ENCODE results near the gene CLRN2. TPM values are rescaled to one million over a fixed set of nuclear protein-coding genes. Genes with fewer than 3 reads are reported as not detected.

Gene CLRN2
- total and polyA plus RNA-seq, 2 donors from 2014 or later, result not detected

DNA sequence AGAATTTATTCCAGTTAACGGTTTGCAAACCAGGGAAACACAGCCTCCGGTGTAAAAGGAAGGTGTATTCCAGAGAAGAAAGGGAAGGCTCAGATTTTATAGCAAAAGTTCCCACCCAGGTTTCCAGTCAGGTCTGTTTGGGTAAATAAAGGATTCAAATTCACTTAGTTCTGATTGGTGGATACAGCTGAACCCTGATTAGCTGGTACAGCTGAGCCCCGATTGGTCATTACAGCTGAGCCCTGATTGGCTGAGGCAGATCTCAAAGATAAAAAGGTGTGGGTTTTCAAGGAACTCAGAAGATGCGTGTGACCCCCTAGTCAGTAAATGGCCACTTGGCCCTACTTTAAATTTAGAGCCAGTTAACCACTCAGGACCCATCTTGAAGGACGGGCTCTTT is 6.6 kb downstream of the CLRN2 start:
- intact Hi-C loops (cut with DNase I), result no loop called here
- no peak overlapping the region for H3K27ac ChIP-seq (ENCODE audit: low read depth in 2 of 2, low read length in 2 of 2)
- H3K27me3 ChIP-seq (ENCODE audit: control insufficient read depth, insufficient read depth, low read length), result no peaks in the 10 kb centered on the region
- TF ChIP-seq, protein P1, sequence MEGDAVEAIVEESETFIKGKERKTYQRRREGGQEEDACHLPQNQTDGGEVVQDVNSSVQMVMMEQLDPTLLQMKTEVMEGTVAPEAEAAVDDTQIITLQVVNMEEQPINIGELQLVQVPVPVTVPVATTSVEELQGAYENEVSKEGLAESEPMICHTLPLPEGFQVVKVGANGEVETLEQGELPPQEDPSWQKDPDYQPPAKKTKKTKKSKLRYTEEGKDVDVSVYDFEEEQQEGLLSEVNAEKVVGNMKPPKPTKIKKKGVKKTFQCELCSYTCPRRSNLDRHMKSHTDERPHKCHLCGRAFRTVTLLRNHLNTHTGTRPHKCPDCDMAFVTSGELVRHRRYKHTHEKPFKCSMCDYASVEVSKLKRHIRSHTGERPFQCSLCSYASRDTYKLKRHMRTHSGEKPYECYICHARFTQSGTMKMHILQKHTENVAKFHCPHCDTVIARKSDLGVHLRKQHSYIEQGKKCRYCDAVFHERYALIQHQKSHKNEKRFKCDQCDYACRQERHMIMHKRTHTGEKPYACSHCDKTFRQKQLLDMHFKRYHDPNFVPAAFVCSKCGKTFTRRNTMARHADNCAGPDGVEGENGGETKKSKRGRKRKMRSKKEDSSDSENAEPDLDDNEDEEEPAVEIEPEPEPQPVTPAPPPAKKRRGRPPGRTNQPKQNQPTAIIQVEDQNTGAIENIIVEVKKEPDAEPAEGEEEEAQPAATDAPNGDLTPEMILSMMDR (IDR thresholded peaks at IDR 0.05; ENCODE audit: borderline replicate concordance, extremely low read depth, insufficient read depth), result no peak
- DNase-seq, result no peak
- H3K9ac ChIP-seq (ENCODE audit: low read length in 3 of 3), result no peak overlapping the region
- no peaks in the 10 kb centered on the region for H3K9me3 ChIP-seq (ENCODE audit: control insufficient read depth in 2 of 3, insufficient read depth in 1 of 3, low read length in 3 of 3)
- no peak overlapping the region for H3K4me3 ChIP-seq (ENCODE audit: low read length in 3 of 3)
- no peak for FAIRE-seq
- H3K4me1 ChIP-seq (ENCODE audit: control insufficient read depth in 2 of 3, insufficient read depth in 2 of 3, low read depth in 1 of 3, low read length in 3 of 3), result no peaks in the 10 kb centered on the region
- no peaks in the 10 kb centered on the region for H3K36me3 ChIP-seq (ENCODE audit: control insufficient read depth in 2 of 3, insufficient read depth in 3 of 3, low read length in 3 of 3)

DNA sequence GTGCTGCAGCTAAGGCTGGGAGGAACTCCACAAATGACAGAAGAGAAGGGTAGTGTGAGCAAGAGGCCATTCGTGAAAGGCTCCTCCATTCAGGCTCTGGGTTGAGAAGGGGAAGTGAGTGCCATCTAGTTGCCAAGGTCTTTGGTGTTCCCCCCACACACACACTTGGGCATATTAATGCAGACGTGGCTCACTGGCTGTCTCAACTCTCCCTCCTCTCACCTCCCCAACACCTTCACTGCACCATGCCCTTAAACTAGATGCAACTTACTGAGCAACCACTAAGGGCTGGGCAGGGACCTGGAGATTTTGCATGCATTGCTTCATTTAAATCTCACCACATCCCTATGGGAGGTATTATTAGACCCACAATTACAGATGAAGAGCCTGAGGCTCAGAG is 8.7 kb downstream of the CLRN2 start:
- Histone ChIP-seq H3K9ac (ENCODE audit: low read length in 3 of 3) (no peak overlapping the region), H3K27ac (ENCODE audit: low read depth in 2 of 2, low read length in 2 of 2) (no peak overlapping the region), H3K36me3 (ENCODE audit: control insufficient read depth in 2 of 3, insufficient read depth in 3 of 3, low read length in 3 of 3) (no peaks in the 10 kb centered on the region), H3K9me3 (ENCODE audit: control insufficient read depth in 2 of 3, insufficient read depth in 1 of 3, low read length in 3 of 3) (no peaks in the 10 kb centered on the region), H3K27me3 (ENCODE audit: control insufficient read depth, insufficient read depth, low read length) (no peaks in the 10 kb centered on the region), H3K4me1 (ENCODE audit: control insufficient read depth in 2 of 3, insufficient read depth in 2 of 3, low read depth in 1 of 3, low read length in 3 of 3) (no peaks in the 10 kb centered on the region), H3K4me3 (ENCODE audit: low read length in 3 of 3) (no peak overlapping the region)
- intact Hi-C loops (cut with DNase I), result no loop called here
- FAIRE-seq (no peak), DNase-seq (no peak)
- TF ChIP-seq, protein P1 (IDR thresholded peaks at IDR 0.05; ENCODE audit: borderline replicate concordance, extremely low read depth, insufficient read depth), result no peak

DNA sequence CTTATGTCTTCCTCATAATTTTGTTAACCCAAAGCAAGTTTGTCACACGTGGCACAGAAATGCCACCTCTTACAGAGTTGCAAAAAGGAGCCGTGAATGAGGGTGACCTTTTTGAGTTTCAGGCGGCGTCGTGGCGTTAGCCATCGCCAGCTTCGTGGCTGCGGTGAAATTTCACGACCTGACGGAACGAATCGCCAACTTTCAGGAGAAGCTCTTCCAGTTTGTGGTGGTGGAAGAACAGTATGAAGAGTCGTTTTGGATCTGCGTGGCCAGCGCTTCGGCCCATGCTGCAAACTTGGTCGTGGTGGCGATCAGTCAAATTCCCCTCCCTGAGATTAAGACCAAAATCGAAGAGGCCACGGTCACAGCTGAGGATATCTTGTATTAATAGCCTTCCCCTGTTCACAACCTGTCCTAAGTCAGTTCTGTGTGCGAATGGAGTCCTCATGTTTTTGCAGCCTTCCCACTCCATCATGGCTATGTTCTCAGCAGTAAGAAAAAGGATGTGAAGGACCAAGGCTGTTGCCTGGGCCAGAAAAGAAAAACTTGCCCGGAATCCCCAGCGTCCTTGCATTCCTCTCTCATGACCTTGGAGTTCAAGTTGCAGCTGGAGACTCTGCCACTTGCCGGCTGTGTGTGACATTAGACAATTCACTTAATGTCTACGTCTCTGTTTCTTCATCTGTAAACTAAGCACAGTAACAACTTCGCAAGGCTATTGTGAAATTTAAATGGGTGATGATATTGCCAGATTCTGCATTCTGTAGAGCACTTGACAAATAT is 11.9 kb downstream of the CLRN2 start:
- TF ChIP-seq, protein P1 (IDR thresholded peaks at IDR 0.05; ENCODE audit: borderline replicate concordance, extremely low read depth, insufficient read depth), result no peak
- intact Hi-C loops (cut with DNase I), result no loop called here
- H3K36me3 ChIP-seq (ENCODE audit: control insufficient read depth in 2 of 3, insufficient read depth in 3 of 3, low read length in 3 of 3), result no peaks in the 10 kb centered on the region
- H3K9ac ChIP-seq (ENCODE audit: low read length in 3 of 3), result no peak overlapping the region
- no peaks in the 10 kb centered on the region for H3K27me3 ChIP-seq (ENCODE audit: control insufficient read depth, insufficient read depth, low read length)
- FAIRE-seq (no peak), DNase-seq (peak in 3 of 5 donors; percentile 44 to 62 (median 46))
- no peaks in the 10 kb centered on the region for H3K4me1 ChIP-seq (ENCODE audit: control insufficient read depth in 2 of 3, insufficient read depth in 2 of 3, low read depth in 1 of 3, low read length in 3 of 3)
- H3K27ac ChIP-seq (ENCODE audit: low read depth in 2 of 2, low read length in 2 of 2), result no peak overlapping the region
- H3K4me3 ChIP-seq (ENCODE audit: low read length in 3 of 3), result no peak overlapping the region
- no peaks in the 10 kb centered on the region for H3K9me3 ChIP-seq (ENCODE audit: control insufficient read depth in 2 of 3, insufficient read depth in 1 of 3, low read length in 3 of 3)
